ENCODE data around the gene SYTL3. TPM values are rescaled to one million over a fixed set of nuclear protein-coding genes. Genes with fewer than 3 reads are reported as not detected.

SYTL3 gene
- total RNA-seq, 1 experiment from 2014 or later = 0.09 TPM

DNA sequence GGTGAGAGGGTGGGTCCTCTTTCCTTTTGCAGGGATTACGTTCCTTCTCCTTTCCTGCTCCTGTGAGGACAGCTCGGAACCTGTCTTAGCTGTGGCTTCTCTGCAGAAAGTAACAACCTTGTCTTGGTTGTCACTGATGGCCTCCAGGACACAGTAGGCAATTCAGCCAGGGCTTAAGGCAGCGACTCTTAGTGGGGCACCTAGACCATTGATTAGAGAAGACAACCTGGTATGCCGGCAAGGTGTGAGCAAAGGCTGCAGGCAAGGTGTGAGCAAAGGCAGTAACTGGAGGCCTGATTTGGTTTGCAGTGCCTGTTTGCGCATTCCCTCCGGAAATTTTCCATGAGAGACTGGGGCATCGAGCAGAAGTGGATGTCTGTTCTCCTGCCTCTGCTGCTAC, 42.9 kb upstream of the SYTL3 start:
- no peaks in the 10 kb centered on the region for H3K9me3 ChIP-seq (ENCODE audit: control insufficient read depth, low read depth, low read length)
- no peaks in the 10 kb centered on the region for H4K20me1 ChIP-seq (ENCODE audit: control insufficient read depth, insufficient read depth, insufficient read length)
- H2AK5ac ChIP-seq (ENCODE audit: insufficient read length, low read length) = no peak overlapping the region
- H3K4me1 ChIP-seq (ENCODE audit: insufficient read depth, low read length) = peaks cover 6% of the 10 kb centered on the region; the same call in 1 of the 2 replicates
- Mint-ChIP-seq H3K27ac (no peak overlapping the region; a peak in 1 of 7 replicates), H3K4me3 (no peak overlapping the region), H3K4me1 (peaks cover 13 to 14% of the 10 kb centered on the region in 2 experiments), H3K36me3 (ENCODE audit: insufficient read depth in 1 of 3, low read depth in 3 of 3) (peaks cover 33 to 65% (median 52%) of the 10 kb centered on the region in 3 experiments), H3K9me3 (no peaks in the 10 kb centered on the region), H3K27me3 (ENCODE audit: low read depth) (no peaks in the 10 kb centered on the region)
- no peak overlapping the region for H3K18ac ChIP-seq (ENCODE audit: insufficient read length, low read depth, low read length)
- H3K4me2 ChIP-seq (ENCODE audit: insufficient read depth, insufficient read length, low read length) = no peak overlapping the region
- H3K23me2 ChIP-seq (ENCODE audit: insufficient read length, low read depth, low read length, poor library complexity, severe bottlenecking) = no peaks in the 10 kb centered on the region
- no peaks in the 10 kb centered on the region for H3K79me1 ChIP-seq (ENCODE audit: insufficient read depth, low read depth, low read length, poor library complexity, severe bottlenecking)
- no peak overlapping the region for H4K91ac ChIP-seq (ENCODE audit: insufficient read length, low read depth, low read length)
- H2AFZ ChIP-seq (ENCODE audit: low read length) = no peak overlapping the region
- TF ChIP-seq CTCF (conservative IDR thresholded peaks at IDR 0.05) = no peak
- H3T11ph ChIP-seq (ENCODE audit: low read length) = no peak overlapping the region
- H3K27ac ChIP-seq (ENCODE audit: insufficient read length, low read depth, low read length) = no peak overlapping the region
- H3K27me3 ChIP-seq (ENCODE audit: insufficient read depth, low read length) = no peaks in the 10 kb centered on the region
- no peak overlapping the region for H3K23ac ChIP-seq (ENCODE audit: insufficient read length, low read depth, low read length)
- no peak overlapping the region for H3K4ac ChIP-seq (ENCODE audit: low read depth, low read length)
- H4K8ac ChIP-seq (replicated peaks; ENCODE audit: insufficient read length, low read depth, low read length) = no peak overlapping the region
- H3K56ac ChIP-seq (ENCODE audit: insufficient read length, low read depth, low read length) = no peak overlapping the region
- WGBS (ENCODE audit: extremely low coverage, insufficient read length, low lambda C conversion rate) = no CpG with 5 or more reads among the region's 7 CpGs
- DNase-seq = no peak
- no peak overlapping the region for H2BK5ac ChIP-seq (ENCODE audit: insufficient read length, low read length)
- H4K5ac ChIP-seq (ENCODE audit: insufficient read length, low read depth, low read length) = no peak overlapping the region
- H2BK12ac ChIP-seq (ENCODE audit: insufficient read length, low read depth, low read length) = no peak overlapping the region
- no peak overlapping the region for H2BK15ac ChIP-seq (ENCODE audit: low read depth, low read length)
- H2BK120ac ChIP-seq (ENCODE audit: low read depth, low read length, poor library complexity, severe bottlenecking) = no peak overlapping the region
- H3K79me2 ChIP-seq (ENCODE audit: insufficient read depth, low read length) = 0 out of 2 replicates have a peak, but pooled peaks cover 2% of the 10 kb centered on the region
- no peak overlapping the region for H3K9ac ChIP-seq (ENCODE audit: extremely low read depth, insufficient read length, low read length)
- H2BK20ac ChIP-seq (ENCODE audit: low read depth, low read length, poor library complexity, severe bottlenecking) = no peak overlapping the region
- no peak overlapping the region for H3K14ac ChIP-seq (ENCODE audit: insufficient read depth, low read length)

Data from H9 (cell line).